ENCODE data around the gene MS4A6A.
"Not testable (repeated sequence)": the region's sequence is repeated elsewhere in the genome, so short reads cannot be mapped to it uniquely, and the experiment has no call there.

Gene MS4A6A

GRCh38 chr11:60195923-60196368 is 13.1 kb upstream of the MS4A6A start:
- TF ChIP-seq POLR2A (IDR thresholded peaks at IDR 0.05; ENCODE audit: low read depth, low read length): no peak
- no peak for FAIRE-seq
- DNase-seq (ENCODE audit: insufficient read length, low spot score): no peak

DNA sequence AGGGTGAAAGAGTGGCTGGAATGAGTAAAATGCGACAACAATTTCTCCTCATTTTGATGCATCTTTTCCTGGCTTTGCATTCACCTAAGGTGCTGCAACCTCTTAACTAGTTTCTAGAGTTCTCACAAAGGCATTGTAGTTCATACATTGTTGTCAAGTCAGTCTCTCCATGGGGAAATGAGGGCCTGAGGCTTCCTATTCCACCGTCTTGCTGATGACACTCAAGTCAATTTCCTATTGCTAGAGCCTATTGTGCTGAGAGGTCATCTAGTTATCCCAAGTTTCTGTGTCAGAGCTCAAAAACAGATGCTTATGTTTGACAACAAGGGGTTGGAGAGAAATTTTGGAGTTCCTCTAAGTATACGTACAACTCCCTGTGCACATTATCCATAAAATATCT is 11.6 kb upstream of the MS4A6A start:
- no peak for TF ChIP-seq POLR2A (IDR thresholded peaks at IDR 0.05; ENCODE audit: low read depth, low read length)
- no peak for FAIRE-seq

GRCh38 chr11:60193687-60194433 is 11.0 kb upstream of the MS4A6A start:
- FAIRE-seq (peak; percentile 86), DNase-seq (ENCODE audit: insufficient read length, low spot score) (peak; percentile 16)
- no peak for TF ChIP-seq POLR2A (IDR thresholded peaks at IDR 0.05; ENCODE audit: low read depth, low read length)

More for the DNA sequence above, 11.6 kb upstream of the MS4A6A start:
- no peak for DNase-seq (ENCODE audit: insufficient read length, low spot score)

DNA sequence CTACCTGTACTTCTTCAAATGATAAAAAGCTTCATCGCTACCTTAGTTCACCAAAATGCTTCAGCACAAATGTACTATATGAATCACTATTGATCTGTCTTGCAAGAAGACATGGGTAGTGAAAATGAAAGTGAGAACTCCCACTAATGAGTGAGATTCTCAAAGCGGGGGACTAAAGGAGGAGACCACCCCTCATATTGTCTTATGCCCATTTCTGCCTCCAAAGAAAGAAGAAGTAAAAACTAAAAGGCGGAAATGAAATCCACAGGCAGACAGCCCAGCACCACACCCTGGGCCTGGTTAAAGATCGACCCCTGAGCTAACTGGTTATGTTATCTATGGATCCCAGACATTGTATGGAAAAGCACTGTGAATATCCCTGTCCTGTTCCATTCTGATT is 9.7 kb upstream of the MS4A6A start:
- FAIRE-seq; DNase-seq (ENCODE audit: insufficient read length, low spot score): not testable (repeated sequence)

DNA sequence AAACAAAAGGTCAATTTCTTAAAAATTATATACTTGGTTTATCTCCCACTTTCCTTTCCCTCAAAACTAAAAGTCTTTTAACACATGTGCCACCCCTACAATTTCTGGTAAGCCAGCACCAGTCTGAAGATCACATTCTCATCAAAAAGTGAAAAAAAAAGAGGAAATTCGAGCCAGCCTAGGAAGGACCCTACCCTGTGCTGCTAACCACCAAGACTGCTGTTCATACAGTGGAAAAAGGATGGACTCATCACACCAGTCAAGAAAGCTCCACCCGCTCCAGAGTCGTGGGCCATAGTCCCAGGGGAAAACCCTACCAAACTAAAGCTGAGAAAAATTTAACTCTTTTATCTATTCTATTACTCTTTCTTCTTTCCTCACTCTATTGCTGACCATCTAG is 5.6 kb upstream of the MS4A6A start:
- not testable (repeated sequence) for DNase-seq (ENCODE audit: insufficient read length, low spot score); FAIRE-seq

- DNase-seq (ENCODE audit: insufficient read length, low spot score); FAIRE-seq: not testable (repeated sequence)
Measured at GRCh38 chr11:60186128-60186527, 3.2 kb upstream of the MS4A6A start.

GRCh38 chr11:60185512-60185827 is 2.6 kb upstream of the MS4A6A start:
- FAIRE-seq; DNase-seq (ENCODE audit: insufficient read length, low spot score): not testable (repeated sequence)

- TF ChIP-seq POLR2A (IDR thresholded peaks at IDR 0.05; ENCODE audit: low read depth, low read length): no peak
- FAIRE-seq (no peak), DNase-seq (ENCODE audit: insufficient read length, low spot score) (no peak)
Measured at GRCh38 chr11:60184824-60185511, 2.1 kb upstream of the MS4A6A start.

DNA sequence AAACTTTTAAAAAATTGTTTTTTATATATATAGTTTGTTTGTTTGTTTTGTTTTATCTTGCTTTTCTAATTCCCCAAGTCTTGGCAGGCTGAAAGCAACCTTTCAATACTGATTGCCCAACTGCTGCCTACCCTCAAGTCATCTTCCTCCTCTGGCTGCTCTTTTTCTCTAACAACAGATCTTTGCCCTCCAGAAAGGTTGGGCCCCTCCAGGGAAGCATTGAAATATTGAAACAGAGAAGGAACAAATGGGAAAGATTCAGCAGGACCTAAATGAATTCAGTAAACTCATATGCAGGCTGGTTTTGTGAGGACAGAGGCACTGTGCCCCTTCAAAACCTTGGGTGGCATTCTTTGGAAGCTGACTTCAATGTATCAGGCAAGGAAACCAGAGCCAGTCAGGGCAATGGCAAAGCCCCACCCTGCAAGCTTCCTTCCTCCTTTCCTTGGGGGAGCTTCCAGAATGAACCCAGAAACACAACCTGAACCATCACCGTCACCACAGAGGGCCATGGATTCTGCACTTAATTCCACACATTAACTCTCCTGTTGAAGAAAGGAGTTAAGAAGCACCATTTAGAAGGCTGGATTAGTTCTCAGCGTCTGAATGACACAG is 815 bp upstream of the MS4A6A start:
- no peak for FAIRE-seq
- DNase-seq (ENCODE audit: insufficient read length, low spot score): no peak

DNA sequence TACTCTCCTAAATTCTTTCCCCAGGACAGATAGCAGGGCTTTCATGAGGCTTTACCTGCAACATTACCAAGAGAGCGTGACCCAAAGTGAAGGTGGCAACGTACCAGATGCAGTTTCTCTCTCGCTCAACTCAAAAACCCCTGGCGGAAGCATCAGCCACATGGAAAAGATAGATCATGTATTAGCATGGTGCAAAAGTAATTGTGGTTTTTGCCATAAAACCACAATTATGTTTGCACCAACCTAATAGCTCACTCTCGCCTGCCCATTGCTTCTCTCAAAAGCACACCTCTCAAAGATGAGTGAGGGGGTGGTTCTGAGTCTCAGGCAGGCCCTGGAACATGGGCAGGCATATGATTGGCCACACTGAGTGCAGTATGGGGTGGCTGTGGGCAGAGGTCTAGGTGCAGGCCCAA is 7.0 kb downstream of the MS4A6A start:
- DNase-seq (ENCODE audit: insufficient read length, low spot score): no peak
- no peak for FAIRE-seq

More for the DNA sequence above, 815 bp upstream of the MS4A6A start:
- TF ChIP-seq POLR2A (IDR thresholded peaks at IDR 0.05; ENCODE audit: low read depth, low read length): no peak

GRCh38 chr11:60172011-60172410 is 10.9 kb downstream of the MS4A6A start:
- FAIRE-seq (no peak), DNase-seq (ENCODE audit: insufficient read length, low spot score) (no peak)
- no peak for TF ChIP-seq POLR2A (IDR thresholded peaks at IDR 0.05; ENCODE audit: low read depth, low read length)

More for the DNA sequence above, 7.0 kb downstream of the MS4A6A start:
- TF ChIP-seq POLR2A (IDR thresholded peaks at IDR 0.05; ENCODE audit: low read depth, low read length): no peak

DNA sequence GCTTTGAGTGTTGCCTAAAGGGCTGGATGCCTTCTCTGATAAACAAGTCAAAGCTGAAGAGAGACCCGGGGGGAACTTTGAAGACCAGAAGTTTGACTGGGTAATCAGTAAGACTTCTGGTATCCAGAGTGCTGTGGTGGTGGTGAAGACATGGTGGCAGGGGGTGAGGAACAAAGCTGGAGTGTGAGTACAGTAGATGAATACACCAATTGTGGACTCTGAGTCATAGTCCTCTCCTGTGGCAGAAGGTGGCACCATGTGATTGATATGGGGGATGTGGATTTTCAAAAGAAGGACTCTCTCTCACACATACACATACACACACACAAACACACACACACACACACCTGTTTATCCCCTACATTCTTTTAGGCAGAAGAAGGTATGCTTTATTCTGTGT is 12.3 kb downstream of the MS4A6A start:
- DNase-seq (ENCODE audit: insufficient read length, low spot score) (no peak), FAIRE-seq (no peak)
- no peak for TF ChIP-seq POLR2A (IDR thresholded peaks at IDR 0.05; ENCODE audit: low read depth, low read length)

DNA sequence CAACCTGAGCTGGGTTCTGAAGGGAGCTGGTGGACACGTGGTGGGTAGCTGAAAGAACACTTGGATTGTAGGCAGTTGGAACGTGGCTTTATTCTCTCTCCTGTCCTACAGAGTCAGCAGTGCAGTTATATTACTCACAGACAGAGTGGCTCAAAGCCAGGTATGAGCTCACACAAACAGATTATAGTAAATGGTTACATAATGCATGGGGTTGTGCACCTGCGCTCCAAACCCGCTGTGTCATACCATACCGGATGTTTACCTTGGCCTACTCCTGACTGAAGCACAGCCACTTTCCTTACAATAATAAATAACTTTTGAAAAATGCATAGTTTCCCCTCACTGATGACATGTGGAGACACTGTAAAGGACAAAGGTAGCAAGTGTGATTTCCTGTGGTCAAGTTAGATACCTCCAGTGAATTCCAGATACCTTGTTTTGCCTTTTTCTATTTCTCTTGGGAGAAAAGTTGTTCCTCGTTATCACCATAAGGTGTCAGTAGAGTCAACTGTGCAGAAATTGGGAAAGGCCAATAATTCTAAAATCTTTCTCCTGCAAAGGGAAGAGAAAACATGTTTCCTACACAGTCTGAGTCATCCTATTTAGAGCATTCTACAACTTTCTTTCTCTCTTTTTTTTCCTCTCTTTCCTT is 13.5 kb downstream of the MS4A6A start:
- FAIRE-seq: peak; percentile 80
- TF ChIP-seq POLR2A (IDR thresholded peaks at IDR 0.05; ENCODE audit: low read depth, low read length): no peak

GRCh38 chr11:60168306-60168705 is 14.6 kb downstream of the MS4A6A start:
- FAIRE-seq (no peak), DNase-seq (ENCODE audit: insufficient read length, low spot score) (no peak)
- TF ChIP-seq POLR2A (IDR thresholded peaks at IDR 0.05; ENCODE audit: low read depth, low read length): no peak

More for the DNA sequence above, 13.5 kb downstream of the MS4A6A start:
- peak; percentile 6 for DNase-seq (ENCODE audit: insufficient read length, low spot score)

All from H54 (cell line).